Mesenchymal stem cell (in vitro differentiated cells and primary cell): ENCODE results near the gene RASA2.

Experiments used
- DNase-seq: peaks from one replicate; pipeline ENCODE4 v3.0.0-alpha.2; 2013
- H2AFZ ChIP-seq: one replicate; pipeline ENCODE4 v1.6.1; 2013; ENCODE audit warnings: low read depth, mild to moderate bottlenecking, control low read depth, inconsistent platforms, low read length, moderate library complexity
- H2AK5ac ChIP-seq: 2 replicates; pipeline ENCODE4 v1.6.1; 2013; ENCODE audit warnings: low read length, moderate library complexity, mild to moderate bottlenecking, inconsistent platforms; ENCODE audit not compliant: severe bottlenecking
- H2BK120ac ChIP-seq: one replicate; pipeline ENCODE4 v1.6.1; 2013; ENCODE audit warnings: low read depth, mild to moderate bottlenecking, inconsistent platforms, low read length, moderate library complexity
- H2BK12ac ChIP-seq, 2 experiments: one replicate each; pipeline ENCODE4 v1.6.1; 2013; ENCODE audit warnings: inconsistent platforms in 2 of 2, low read length in 2 of 2, mild to moderate bottlenecking in 2 of 2, moderate library complexity in 2 of 2, control low read depth in 1 of 2
- H2BK15ac ChIP-seq: one replicate; pipeline ENCODE4 v1.6.1; 2013; ENCODE audit warnings: mild to moderate bottlenecking, low read depth, inconsistent platforms; ENCODE audit not compliant: poor library complexity, severe bottlenecking
- H2BK5ac ChIP-seq: 2 replicates; pipeline ENCODE4 v1.6.1; 2013; ENCODE audit warnings: low read depth, mild to moderate bottlenecking, low read length, control low read depth, inconsistent platforms; ENCODE audit not compliant: poor library complexity, severe bottlenecking
- H3K14ac ChIP-seq, 2 experiments: one replicate each; pipeline ENCODE4 v1.6.1; 2013; ENCODE audit warnings: inconsistent platforms in 2 of 2, low read length in 2 of 2, control low read depth in 1 of 2, mild to moderate bottlenecking in 1 of 2, moderate library complexity in 1 of 2
- H3K18ac ChIP-seq, 2 experiments: one replicate each; pipeline ENCODE4 v1.6.1; 2013; ENCODE audit warnings: inconsistent platforms in 2 of 2, low read length in 2 of 2, control low read depth in 1 of 2, low read depth in 1 of 2, mild to moderate bottlenecking in 1 of 2
- H3K23ac ChIP-seq, 2 experiments: one replicate each; pipeline ENCODE4 v1.6.1; 2013; ENCODE audit warnings: inconsistent platforms in 2 of 2, low read length in 2 of 2, mild to moderate bottlenecking in 2 of 2, moderate library complexity in 2 of 2, control low read depth in 1 of 2
- H3K27ac ChIP-seq: 2 replicates; pipeline ENCODE4 v1.5.1; 2013; ENCODE audit warnings: mild to moderate bottlenecking, moderate library complexity, low read length, control low read depth, inconsistent platforms; ENCODE audit not compliant: poor library complexity, severe bottlenecking
- H3K27me3 ChIP-seq, 2 experiments: 2 replicates each; pipeline versions ENCODE4 v1.6.1 to v1.7.0; 2013; ENCODE audit warnings: low read length in 2 of 2, mild to moderate bottlenecking in 2 of 2, moderate library complexity in 2 of 2, control low read depth in 1 of 2, inconsistent platforms in 1 of 2; ENCODE audit not compliant: control insufficient read depth in 1 of 2, insufficient read depth in 1 of 2
- H3K36me3 ChIP-seq, 2 experiments: 2 replicates each; pipeline versions ENCODE4 v1.6.1 to v1.7.0; 2013; ENCODE audit warnings: low read length in 2 of 2, control low read depth in 1 of 2, inconsistent platforms in 1 of 2, low read depth in 1 of 2, mild to moderate bottlenecking in 1 of 2; ENCODE audit not compliant: insufficient read depth in 2 of 2, control insufficient read depth in 1 of 2
- H3K4ac ChIP-seq, 2 experiments: one replicate each; pipeline ENCODE4 v1.6.1; 2013; ENCODE audit warnings: inconsistent platforms in 2 of 2, low read length in 2 of 2, mild to moderate bottlenecking in 2 of 2, moderate library complexity in 2 of 2, control low read depth in 1 of 2, low read depth in 1 of 2
- H3K4me1 ChIP-seq: 2 replicates; pipeline ENCODE4 v1.6.1; 2013; ENCODE audit warnings: low read depth, low read length, control low read depth; ENCODE audit not compliant: control insufficient read depth, insufficient read depth
- H3K4me2 ChIP-seq: 2 replicates; pipeline ENCODE4 v1.6.1; 2013; ENCODE audit warnings: low read length, mild to moderate bottlenecking, inconsistent platforms; ENCODE audit not compliant: poor library complexity, severe bottlenecking
- H3K4me3 ChIP-seq, 2 experiments: 2 replicates each; pipeline versions ENCODE4 v1.5.1 to v1.7.0; 2013; ENCODE audit warnings: low read length in 2 of 2, mild to moderate bottlenecking in 2 of 2, control low read depth in 1 of 2, low read depth in 1 of 2; ENCODE audit not compliant: insufficient read depth in 1 of 2
- H3K79me1 ChIP-seq: replicated peaks from 2 replicates; pipeline ENCODE4 v1.6.1; 2013; ENCODE audit warnings: mild to moderate bottlenecking, control low read depth, low read length, inconsistent platforms; ENCODE audit not compliant: poor library complexity, severe bottlenecking
- H3K9ac ChIP-seq: 2 replicates; pipeline ENCODE4 v1.7.0; 2013; ENCODE audit warnings: mild to moderate bottlenecking, low read length, moderate library complexity
- H3K9me3 ChIP-seq: 2 replicates; pipeline ENCODE4 v1.7.0; 2013; ENCODE audit warnings: mild to moderate bottlenecking, low read length; ENCODE audit not compliant: control insufficient read depth
- H4K8ac ChIP-seq: one replicate; pipeline ENCODE4 v1.6.1; 2013; ENCODE audit warnings: inconsistent platforms, mild to moderate bottlenecking, low read length, moderate library complexity
- H4K91ac ChIP-seq: one replicate; pipeline ENCODE4 v1.6.1; 2013; ENCODE audit warnings: mild to moderate bottlenecking, low read length, inconsistent platforms
- WGBS: methylation state at CpG from one replicate; pipeline ENCODE4 v1.1.7; 2013; ENCODE audit warnings: mixed read lengths; 5-methylcytosine and 5-hydroxymethylcytosine counted together

The RASA2 gene

DNA sequence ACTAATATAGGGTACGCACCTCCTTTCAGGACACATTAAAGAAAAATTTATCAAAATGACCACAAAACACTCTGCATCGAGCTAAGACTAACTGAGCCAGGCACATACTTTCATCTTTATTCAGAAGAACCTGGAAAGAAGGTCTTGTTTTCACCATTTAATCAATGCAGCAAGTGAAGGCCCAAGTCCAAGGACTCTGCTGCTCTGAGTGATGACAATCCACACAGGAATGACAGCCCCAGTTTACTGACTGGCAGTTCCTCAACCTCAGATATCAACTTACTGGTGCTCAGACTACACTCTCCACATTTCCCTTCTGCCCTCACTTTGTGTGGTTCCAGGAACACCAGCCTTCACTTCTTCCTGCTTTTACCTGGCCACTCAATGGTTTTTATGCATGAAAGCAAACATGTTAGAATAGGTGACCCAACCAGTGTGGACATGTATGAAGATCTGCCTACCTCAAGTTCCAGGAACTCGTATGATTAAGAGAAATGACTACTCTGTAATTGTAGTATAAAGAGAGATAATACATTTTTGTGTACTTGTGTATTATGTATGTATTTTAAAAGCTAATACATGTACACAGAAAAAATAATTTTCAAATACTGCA, 29.1 kb upstream of the RASA2 start:
- no peak overlapping the region for H2BK120ac ChIP-seq
- no peaks in the 10 kb centered on the region for H3K36me3 ChIP-seq
- H3K9ac ChIP-seq: peak overlapping the region; percentile 79
- H3K27me3 ChIP-seq: no peaks in the 10 kb centered on the region
- H3K23ac ChIP-seq: no peak overlapping the region
- no peak overlapping the region for H2BK12ac ChIP-seq
- no peak overlapping the region for H4K91ac ChIP-seq
- H3K4me2 ChIP-seq: no peak overlapping the region
- H3K79me1 ChIP-seq: no peaks in the 10 kb centered on the region
- no peaks in the 10 kb centered on the region for H3K9me3 ChIP-seq
- 83% methylated on average over 3 of the region's 3 CpGs for WGBS
- no peak overlapping the region for H3K4ac ChIP-seq
- no peak overlapping the region for H3K18ac ChIP-seq
- no peak overlapping the region for H4K8ac ChIP-seq
- peaks cover 3% of the 10 kb centered on the region for H3K4me1 ChIP-seq
- no peak for DNase-seq
- H3K4me3 ChIP-seq: no peak overlapping the region
- H2BK15ac ChIP-seq: no peak overlapping the region
- H2AK5ac ChIP-seq: no peak overlapping the region
- H2AFZ ChIP-seq: no peak overlapping the region
- H3K27ac ChIP-seq: no peak overlapping the region
- H3K14ac ChIP-seq: no peak overlapping the region
- no peak overlapping the region for H2BK5ac ChIP-seq

DNA sequence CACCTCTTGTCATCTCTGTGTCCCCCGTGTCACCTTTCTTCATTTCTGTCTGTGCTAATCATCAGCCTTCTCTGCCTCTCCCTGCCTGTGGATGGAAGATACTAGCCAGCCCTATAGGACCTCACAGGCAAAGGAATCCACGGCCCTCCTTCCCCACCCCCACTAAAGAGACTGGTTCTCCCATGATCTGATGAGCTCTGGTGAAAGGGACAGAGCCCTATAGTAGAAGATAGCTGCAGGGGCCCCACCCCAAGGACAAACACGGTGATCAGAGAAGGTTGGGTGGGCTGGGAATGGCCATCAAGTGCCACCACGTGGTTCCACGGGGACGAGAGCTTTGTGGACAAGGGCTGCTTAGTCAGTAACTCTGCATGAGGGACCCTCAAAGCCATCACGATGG, 27.8 kb upstream of the RASA2 start:
- Histone ChIP-seq H2BK5ac (no peak overlapping the region), H3K9me3 (no peaks in the 10 kb centered on the region), H4K91ac (no peak overlapping the region), H3K4me2 (no peak overlapping the region), H2BK120ac (no peak overlapping the region), H3K27ac (no peak overlapping the region), H2BK15ac (no peak overlapping the region), H3K4me1 (peaks cover 3% of the 10 kb centered on the region), H3K79me1 (no peaks in the 10 kb centered on the region), H2AK5ac (no peak overlapping the region), H3K23ac (no peak overlapping the region), H2BK12ac (no peak overlapping the region), H3K4me3 (no peak overlapping the region), H3K36me3 (no peaks in the 10 kb centered on the region), H2AFZ (no peak overlapping the region), H3K9ac (no peak overlapping the region), H3K14ac (no peak overlapping the region), H4K8ac (no peak overlapping the region), H3K18ac (no peak overlapping the region), H3K4ac (no peak overlapping the region), H3K27me3 (no peaks in the 10 kb centered on the region)
- no peak for DNase-seq
- 82% methylated on average over 7 of the region's 7 CpGs for WGBS

- Histone ChIP-seq H3K27me3 (no peaks in the 10 kb centered on the region), H3K27ac (no peak overlapping the region), H4K91ac (no peak overlapping the region), H2AK5ac (no peak overlapping the region), H3K4me3 (no peak overlapping the region), H2BK12ac (no peak overlapping the region), H3K79me1 (no peaks in the 10 kb centered on the region), H3K14ac (no peak overlapping the region), H3K9ac (no peak overlapping the region), H2BK5ac (no peak overlapping the region), H2BK120ac (no peak overlapping the region), H3K4me2 (no peak overlapping the region), H2BK15ac (no peak overlapping the region), H3K9me3 (no peaks in the 10 kb centered on the region), H3K4ac (no peak overlapping the region), H2AFZ (no peak overlapping the region), H3K18ac (no peak overlapping the region), H3K23ac (no peak overlapping the region), H3K4me1 (peaks cover 3% of the 10 kb centered on the region), H4K8ac (no peak overlapping the region), H3K36me3 (no peaks in the 10 kb centered on the region)
- DNase-seq: peak; percentile 83
- 36% methylated on average over 9 of the region's 10 CpGs for WGBS
Measured at GRCh38 chr3:141460097-141460704, 26.6 kb upstream of the RASA2 start.

GRCh38 chr3:141462176-141462859, 24.5 kb upstream of the RASA2 start:
- no peak overlapping the region for H3K9ac ChIP-seq
- H2BK15ac ChIP-seq: no peak overlapping the region
- no peak overlapping the region for H4K91ac ChIP-seq
- peak overlapping the region; percentile 43 for H2AK5ac ChIP-seq
- H3K14ac ChIP-seq: no peak overlapping the region
- H3K4me3 ChIP-seq: no peak overlapping the region
- H3K79me1 ChIP-seq: no peaks in the 10 kb centered on the region
- no peak overlapping the region for H2AFZ ChIP-seq
- H3K27ac ChIP-seq: no peak overlapping the region
- H2BK120ac ChIP-seq: no peak overlapping the region
- H3K18ac ChIP-seq: no peak overlapping the region
- no peaks in the 10 kb centered on the region for H3K9me3 ChIP-seq
- H3K4me1 ChIP-seq: no peaks in the 10 kb centered on the region
- no peak overlapping the region for H4K8ac ChIP-seq
- H3K27me3 ChIP-seq: no peaks in the 10 kb centered on the region
- no peak overlapping the region for H3K23ac ChIP-seq
- H3K36me3 ChIP-seq: no peaks in the 10 kb centered on the region
- H2BK5ac ChIP-seq: no peak overlapping the region
- 88% methylated on average over 1 of the region's 3 CpGs for WGBS
- no peak overlapping the region for H2BK12ac ChIP-seq
- no peak overlapping the region for H3K4ac ChIP-seq
- no peak overlapping the region for H3K4me2 ChIP-seq
- no peak for DNase-seq
